ENCODE data around the gene CIDEC.

The CIDEC gene

GRCh38 chr3:9843715-9844438, 36.2 kb downstream of the CIDEC start, which contains the start of gene RPUSD3:
Gene RPUSD3 (minus strand): TSS chr3:9844008. CDS start chr3:9843990, 18 bp downstream.
- DNase-seq (ENCODE audit: low spot score), result peak; percentile 96

GRCh38 chr3:9841015-9841414, 39.0 kb downstream of the CIDEC start:
- DNase-seq (ENCODE audit: low spot score), result no peak

DNA sequence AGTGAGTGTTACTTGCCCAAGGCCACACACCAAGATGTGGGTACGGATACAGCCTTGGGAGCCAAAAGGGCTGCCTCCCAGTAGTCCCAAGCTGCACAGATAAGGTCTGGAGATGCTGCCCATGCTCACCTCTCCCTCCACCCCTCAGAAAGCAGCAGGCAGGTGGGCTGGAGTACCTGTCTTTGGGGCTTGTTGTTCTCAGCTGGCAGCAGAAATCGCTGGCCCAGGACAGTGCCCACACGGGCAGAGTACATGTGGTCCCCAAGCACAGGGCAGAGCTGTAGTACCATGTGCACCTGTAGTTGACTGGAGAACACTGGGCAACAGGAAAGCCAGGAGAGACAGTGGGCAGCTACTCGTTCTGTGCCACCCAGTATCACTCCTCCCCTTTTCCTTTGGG, 41.2 kb downstream of the CIDEC start:
- DNase-seq (ENCODE audit: low spot score), result no peak

DNA sequence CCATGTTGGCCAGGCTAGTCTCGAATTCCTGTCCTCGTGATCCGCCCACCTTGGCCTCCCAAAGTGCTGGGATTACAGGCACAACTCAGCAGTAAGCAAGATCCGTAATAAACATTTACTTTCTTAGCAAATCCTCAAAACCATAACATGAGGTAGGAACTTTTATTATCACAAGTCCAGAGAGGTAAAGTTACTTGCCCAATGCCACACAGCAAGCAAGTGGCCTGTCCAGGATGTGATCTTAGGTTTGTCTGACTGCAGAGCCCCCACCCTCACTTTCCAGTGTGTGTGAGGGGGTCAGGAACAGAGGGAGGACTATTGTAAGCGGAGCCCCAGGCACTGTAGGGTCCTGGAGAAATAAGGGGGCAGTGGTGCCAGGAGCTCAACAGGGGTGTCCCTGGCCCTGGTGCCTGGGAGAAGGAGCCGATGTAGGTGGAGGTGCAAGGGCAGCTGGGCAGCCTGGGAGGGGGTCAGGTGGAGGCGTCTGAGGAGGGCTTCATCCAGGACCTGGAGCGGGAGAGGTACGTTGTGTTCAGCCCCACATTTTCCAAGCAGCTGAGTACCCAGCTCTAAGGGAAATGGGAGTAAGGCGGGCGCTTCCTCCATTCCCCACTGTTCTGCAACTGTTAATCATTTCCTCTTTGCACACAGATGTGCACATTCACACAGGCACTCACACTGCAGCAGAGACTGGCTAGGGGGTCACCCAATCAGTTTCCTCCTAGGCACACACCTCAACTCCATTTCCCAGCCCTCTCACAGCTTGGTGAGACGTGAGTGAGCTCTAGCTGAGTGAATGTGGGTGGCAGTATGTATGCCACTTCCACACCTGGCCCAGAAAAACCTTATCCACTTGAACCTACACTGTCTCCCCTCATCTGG, 42.1 kb downstream of the CIDEC start:
- no peak for DNase-seq (ENCODE audit: low spot score)

DNA sequence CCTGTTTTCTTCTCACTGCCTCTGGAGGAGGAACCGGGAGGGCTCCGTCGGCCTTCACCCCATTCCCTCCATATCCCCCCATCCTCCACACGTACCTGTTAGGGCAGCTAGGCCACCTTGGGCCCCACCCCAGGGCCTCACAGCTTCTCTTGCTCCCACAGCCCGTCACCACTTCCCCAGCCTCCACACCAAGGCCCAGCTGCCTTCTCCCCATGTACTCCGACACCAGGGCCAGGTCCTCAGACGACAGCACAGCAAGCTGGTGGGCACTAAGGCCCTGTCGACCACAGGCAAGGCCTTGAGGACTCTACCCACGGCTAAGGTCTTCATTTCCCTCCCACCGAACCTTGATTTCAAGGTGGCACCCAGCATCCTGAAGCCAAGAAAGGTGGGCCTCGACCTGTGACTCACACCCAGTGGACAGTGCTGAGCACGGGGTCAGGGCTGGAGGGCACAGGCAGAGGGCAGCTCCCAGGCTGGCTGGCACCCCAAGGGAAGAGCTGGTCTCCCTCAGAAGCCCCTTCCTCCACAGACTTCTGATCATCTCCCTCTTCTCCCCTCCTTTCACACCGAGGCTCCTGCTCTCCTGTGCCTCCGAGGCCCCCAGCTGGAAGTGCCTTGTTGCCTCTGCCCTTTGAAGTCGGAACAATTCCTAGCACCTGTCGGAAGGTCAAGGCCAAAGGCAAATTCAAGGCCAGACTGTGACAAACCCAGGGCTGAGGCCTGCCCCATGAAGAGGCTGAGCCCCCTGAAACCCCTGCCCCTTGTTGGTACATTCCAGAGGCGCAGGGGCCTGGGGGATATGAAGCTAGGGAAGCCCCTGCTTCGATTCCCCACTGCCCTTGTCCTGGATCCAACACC, 45.3 kb downstream of the CIDEC start:
- no peak for DNase-seq (ENCODE audit: low spot score)

DNA sequence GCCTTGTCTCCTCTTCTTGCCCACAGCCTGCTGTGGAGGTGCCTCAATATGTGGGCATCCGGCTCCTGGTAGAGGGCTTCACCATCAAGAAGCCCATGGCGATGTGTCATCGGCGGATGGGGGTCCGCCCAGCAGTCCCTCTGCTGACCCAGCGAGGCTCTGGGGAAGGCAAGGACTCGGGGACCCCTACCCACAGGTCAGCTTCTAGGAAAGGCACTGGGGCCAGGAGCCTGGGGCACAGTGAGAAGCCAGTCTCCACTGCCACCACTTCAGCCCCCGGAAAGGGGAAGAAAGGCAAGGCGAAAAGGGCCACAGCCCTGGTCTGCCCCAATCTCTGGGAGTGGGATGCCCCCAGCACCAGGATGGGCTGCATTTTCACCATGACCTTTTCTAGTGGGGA, 47.0 kb downstream of the CIDEC start:
- no peak for DNase-seq (ENCODE audit: low spot score)

DNA sequence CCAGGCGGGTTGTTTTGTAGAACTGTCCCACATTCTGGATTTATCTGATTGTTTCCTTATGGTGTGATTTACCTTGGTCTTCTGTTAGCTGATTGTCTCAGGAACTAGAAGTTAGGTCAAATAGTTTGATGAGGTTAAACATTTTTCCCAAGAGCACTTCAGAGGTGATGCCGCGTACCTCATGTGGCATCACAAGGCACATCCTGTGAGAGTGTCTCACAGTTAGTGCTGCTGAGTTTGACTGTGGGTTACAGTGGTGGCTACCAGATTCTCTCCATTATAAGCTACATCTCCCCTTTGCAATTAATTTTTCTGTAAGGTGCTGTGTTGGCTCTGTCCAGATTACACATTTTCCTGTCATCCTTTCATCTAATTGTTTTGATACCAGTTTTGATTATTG, 48.8 kb downstream of the CIDEC start:
- DNase-seq (ENCODE audit: low spot score), result no peak

GRCh38 chr3:9828801-9829755, 51.0 kb downstream of the CIDEC start:
- no peak for DNase-seq (ENCODE audit: low spot score)

GRCh38 chr3:9826815-9827573, 53.1 kb downstream of the CIDEC start:
- no peak for DNase-seq (ENCODE audit: low spot score)

- no peak for DNase-seq (ENCODE audit: low spot score)
These were observed 54.5 kb downstream of the CIDEC start for GRCh38 chr3:9825451-9826040.

GRCh38 chr3:9820946-9821345, 59.1 kb downstream of the CIDEC start:
- no peak for DNase-seq (ENCODE audit: low spot score)

DNA sequence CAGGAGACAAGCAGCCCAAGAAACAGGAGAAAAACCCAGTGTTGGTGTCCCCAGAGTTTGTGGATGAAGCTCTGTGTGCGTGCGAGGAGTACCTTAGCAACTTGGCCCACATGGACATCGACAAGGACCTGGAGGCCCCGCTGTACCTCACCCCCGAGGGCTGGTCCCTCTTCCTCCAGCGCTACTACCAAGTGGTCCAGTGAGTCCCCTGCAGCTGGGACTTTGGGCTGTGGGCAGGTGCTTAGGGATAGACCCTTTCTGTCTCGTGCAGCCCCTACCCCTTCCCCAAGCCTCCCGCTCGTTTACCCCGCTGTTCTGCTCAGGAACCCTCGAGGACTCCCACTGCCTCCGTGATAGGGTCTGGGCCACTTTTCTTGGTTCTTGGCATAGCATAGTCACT, 59.5 kb downstream of the CIDEC start:
- DNase-seq (ENCODE audit: low spot score), result no peak

DNA sequence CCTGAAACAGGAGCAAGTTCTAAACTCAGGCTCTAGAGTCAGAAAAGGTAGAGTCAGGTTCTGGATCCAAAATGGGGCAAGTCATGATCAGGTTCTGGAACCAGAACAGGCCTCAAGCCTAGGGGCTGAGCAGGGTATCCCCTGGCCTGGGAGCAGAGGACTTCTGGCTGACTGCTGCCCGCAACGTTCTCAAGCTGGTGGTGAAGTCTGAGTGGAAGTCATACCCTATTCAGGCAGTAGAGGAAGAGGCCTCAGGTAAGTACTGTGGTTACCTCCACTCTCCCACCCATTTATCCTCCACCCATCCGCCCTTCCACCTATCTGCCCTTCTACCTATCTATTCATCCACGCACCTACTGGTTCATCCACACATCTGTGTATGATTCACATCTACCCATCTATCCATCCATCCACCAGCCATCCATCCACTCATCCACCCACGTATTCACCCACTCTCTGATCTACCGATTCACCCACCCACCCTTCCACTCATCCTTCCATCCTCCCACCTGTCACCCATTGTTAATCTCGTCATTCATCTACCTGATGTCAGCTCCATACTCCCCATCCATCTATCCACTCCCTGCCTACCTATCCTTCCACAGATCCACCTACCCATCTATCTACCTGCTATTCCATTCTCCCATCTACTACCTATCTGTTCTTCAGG, 61.3 kb downstream of the CIDEC start:
- no peak for DNase-seq (ENCODE audit: low spot score)

DNA sequence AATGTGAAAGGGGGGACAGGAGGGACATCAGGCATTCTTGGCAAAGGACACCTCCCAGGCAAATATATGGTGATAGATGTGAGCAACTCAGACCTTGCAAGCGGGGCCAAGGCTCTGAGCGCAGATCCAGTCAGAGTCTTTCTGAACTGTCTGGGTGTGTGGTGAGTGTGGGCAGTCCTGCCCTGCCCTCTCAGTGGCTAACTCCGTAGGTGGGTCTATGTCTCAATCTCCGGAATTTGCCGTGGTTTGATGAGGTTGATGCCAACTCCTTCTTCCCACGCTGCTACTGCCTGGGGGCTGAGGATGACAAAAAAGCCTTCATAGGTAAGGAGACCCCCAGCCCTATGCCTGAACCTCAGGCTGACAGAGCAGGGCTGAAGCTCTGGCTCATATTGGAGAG, 62.6 kb downstream of the CIDEC start:
- DNase-seq (ENCODE audit: low spot score), result no peak

All from COLO829 (cell line).